Measurements from ENCODE around the gene SLC36A4. TPM values are rescaled to one million over a fixed set of nuclear protein-coding genes. Genes with fewer than 3 reads are reported as not detected.
A peak's percentile ranks its signal among the peaks of the same experiment; 100 is the strongest.

The SLC36A4 gene
- total and polyA plus RNA-seq, 2 of the 13 experiments (the other 11 are each of a cell fraction or from before 2014, with no cell fraction given), result 7.3 to 9.5 TPM

- TF ChIP-seq HMGXB4 (CRISPR knock-in tag; IDR thresholded peaks at IDR 0.05; ENCODE audit: borderline replicate concordance in 1 of 2, low read depth in 1 of 2), result peak; percentile 40 to 76; a peak in 2 of 4 replicates
- no peak for TF ChIP-seq NFRKB (IDR thresholded peaks at IDR 0.05)
- no peak; the same call in 1 of the 2 replicates for TF ChIP-seq TEF (CRISPR knock-in tag; IDR thresholded peaks at IDR 0.05)
- TF ChIP-seq MBD4 (IDR thresholded peaks at IDR 0.05; ENCODE audit: borderline replicate concordance, low read length), result no peak
- peak; percentile 50; the same call in 1 of the 2 replicates for TF ChIP-seq ZNF263 (CRISPR knock-in tag; IDR thresholded peaks at IDR 0.05)
- 0 out of 2 replicates have a peak, but pooled peaks have one; percentile 35 for TF ChIP-seq KIAA2018 (CRISPR knock-in tag; IDR thresholded peaks at IDR 0.05; ENCODE audit: borderline replicate concordance)
- TF ChIP-seq ZNF616 (CRISPR knock-in tag; IDR thresholded peaks at IDR 0.05; ENCODE audit: low read depth), result 0 out of 2 replicates have a peak, but pooled peaks have one; percentile 36
- peak; percentile 85; the same call in 1 of the 2 replicates for TF ChIP-seq ZNF224 (CRISPR knock-in tag; IDR thresholded peaks at IDR 0.05)
- no peak for TF ChIP-seq MTA3 (CRISPR knock-in tag; IDR thresholded peaks at IDR 0.05)
- TF ChIP-seq ZSCAN20 (CRISPR knock-in tag; IDR thresholded peaks at IDR 0.05; ENCODE audit: borderline replicate concordance), result 0 out of 2 replicates have a peak, but pooled peaks have one; percentile 61
- TF ChIP-seq ZNF691 (CRISPR knock-in tag; IDR thresholded peaks at IDR 0.05; ENCODE audit: borderline replicate concordance, low read depth), result no peak
- TF ChIP-seq ZNF704 (CRISPR knock-in tag; IDR thresholded peaks at IDR 0.05; ENCODE audit: borderline replicate concordance), result peak; percentile 57; the same call in 1 of the 2 replicates
- TF ChIP-seq JUNB (CRISPR knock-in tag; IDR thresholded peaks at IDR 0.05; ENCODE audit: borderline replicate concordance), result peak; percentile 63; the same call in 1 of the 2 replicates
- TF ChIP-seq DNMT1 (CRISPR knock-in tag; IDR thresholded peaks at IDR 0.05), result no peak
Measured at GRCh38 chr11:93197380-93198214, at the start of gene SLC36A4 (continued).

Data from HepG2 (cell line).